ENCODE data around the gene NAA16.

The NAA16 gene

GRCh38 chr13:41377446-41377845 lies 66.4 kb downstream of the NAA16 start (continued):
- no peak for TF ChIP-seq PATZ1 (CRISPR knock-in tag; IDR thresholded peaks at IDR 0.05; ENCODE audit: borderline replicate concordance)

GRCh38 chr13:41382431-41382830 lies 71.4 kb downstream of the NAA16 start:
- ATAC-seq, result no peak
- TF ChIP-seq OSR1 (CRISPR knock-in tag; IDR thresholded peaks at IDR 0.05) (no peak), CSDC2 (CRISPR knock-in tag; IDR thresholded peaks at IDR 0.05) (no peak), TCF4 (CRISPR knock-in tag; IDR thresholded peaks at IDR 0.05; ENCODE audit: borderline replicate concordance) (no peak), CREB5 (CRISPR knock-in tag; IDR thresholded peaks at IDR 0.05; ENCODE audit: low read depth) (no peak)

- TF ChIP-seq BACH2 (CRISPR knock-in tag; IDR thresholded peaks at IDR 0.05; ENCODE audit: borderline replicate concordance) (no peak), PPARA (CRISPR knock-in tag; IDR thresholded peaks at IDR 0.05; ENCODE audit: borderline replicate concordance) (no peak), ARNTL (CRISPR knock-in tag; IDR thresholded peaks at IDR 0.05; ENCODE audit: borderline replicate concordance, low read depth) (no peak), ZNF8 (CRISPR knock-in tag; IDR thresholded peaks at IDR 0.05) (no peak), ZNF70 (CRISPR knock-in tag; IDR thresholded peaks at IDR 0.05) (no peak), TCF4 (CRISPR knock-in tag; IDR thresholded peaks at IDR 0.05; ENCODE audit: borderline replicate concordance) (no peak), TOX (CRISPR knock-in tag; IDR thresholded peaks at IDR 0.05; ENCODE audit: borderline replicate concordance) (no peak)
- ATAC-seq, result no peak
Observed at GRCh38 chr13:41383386-41383785, 72.3 kb downstream of the NAA16 start.

GRCh38 chr13:41384749-41385503 lies 73.9 kb downstream of the NAA16 start:
- no peak for TF ChIP-seq POU6F1 (CRISPR knock-in tag; IDR thresholded peaks at IDR 0.05; ENCODE audit: borderline replicate concordance, low read depth)
- no peak for TF ChIP-seq TCF4 (CRISPR knock-in tag; IDR thresholded peaks at IDR 0.05; ENCODE audit: borderline replicate concordance)
- no peak for TF ChIP-seq CSRNP3 (CRISPR knock-in tag; IDR thresholded peaks at IDR 0.05)
- TF ChIP-seq PATZ1 (CRISPR knock-in tag; IDR thresholded peaks at IDR 0.05; ENCODE audit: borderline replicate concordance), result no peak
- TF ChIP-seq ZNF8 (CRISPR knock-in tag; IDR thresholded peaks at IDR 0.05), result no peak
- no peak for TF ChIP-seq SNAI2 (CRISPR knock-in tag; IDR thresholded peaks at IDR 0.05)
- no peak for TF ChIP-seq RARB (CRISPR knock-in tag; IDR thresholded peaks at IDR 0.05)
- no peak for TF ChIP-seq ESRRG (CRISPR knock-in tag; IDR thresholded peaks at IDR 0.05)
- TF ChIP-seq GLIS3 (CRISPR knock-in tag; IDR thresholded peaks at IDR 0.05), result no peak
- TF ChIP-seq ZNF565 (CRISPR knock-in tag; conservative IDR thresholded peaks at IDR 0.05; ENCODE audit: low read depth), result no peak
- TF ChIP-seq OSR1 (CRISPR knock-in tag; IDR thresholded peaks at IDR 0.05), result no peak
- TF ChIP-seq TSHZ2 (CRISPR knock-in tag; IDR thresholded peaks at IDR 0.05), result no peak
- TF ChIP-seq TOX (CRISPR knock-in tag; IDR thresholded peaks at IDR 0.05; ENCODE audit: borderline replicate concordance), result no peak
- TF ChIP-seq ISL1 (CRISPR knock-in tag; IDR thresholded peaks at IDR 0.05), result no peak
- 0 out of 3 replicates have a peak, but pooled peaks have one; percentile 31 for ATAC-seq
